Ascending aorta (tissue), 2 donors: Measurements from ENCODE around the gene TMEM88. TPM values are rescaled to one million over a fixed set of nuclear protein-coding genes. Genes with fewer than 3 reads are reported as not detected.

ENCODE experiments used
- DNase-seq, 2 donors: peaks; one replicate each; pipeline ENCODE4 v3.0.0-alpha.2; 2019; ENCODE audit warnings: low spot score in 2 of 2
- H3K27ac ChIP-seq, 2 donors: fragments of 200-600 bp; sonication (generic); one replicate each; pipeline ENCODE4 v1.5.1; 2016 to 2017; ENCODE audit warnings: mild to moderate bottlenecking in 1 of 2
- H3K27me3 ChIP-seq: fragments of 200-600 bp; sonication (generic); one replicate; pipeline ENCODE4 v1.5.1; 2017
- H3K36me3 ChIP-seq, 2 donors: fragments of 200-600 bp; sonication (generic); one replicate each; pipeline ENCODE4 v1.5.1; 2016
- H3K4me1 ChIP-seq, 2 donors: fragments of 200-600 bp; sonication (generic); one replicate each; pipeline ENCODE4 v1.5.1; 2016 to 2017; ENCODE audit warnings: mild to moderate bottlenecking in 1 of 2
- H3K4me3 ChIP-seq, 2 donors: fragments of 200-600 bp; sonication (generic); one replicate each; pipeline ENCODE4 v1.5.1; 2016 to 2017; ENCODE audit warnings: mild to moderate bottlenecking in 1 of 2
- H3K9me3 ChIP-seq, 2 donors: fragments of 200-600 bp; sonication (generic); one replicate each; pipeline ENCODE4 v1.5.1; 2016
- CTCF ChIP-seq, 3 experiments: fragments of 200-600 bp in 2 of 3; fragments of 450-650 bp in 1 of 3; sonication (generic) in 2 of 3; IDR thresholded peaks; one replicate each; pipeline ENCODE4 v1.5.1; 2016 to 2019; ENCODE audit warnings: antibody characterized with exemption in 3 of 3, mild to moderate bottlenecking in 1 of 3, moderate library complexity in 1 of 3
- intact Hi-C: fragments of 100-400 bp; cut with DNase I; formaldehyde crosslinking; loops from one replicate; pipeline ENCODE4 v1.15.1; 2023
- total RNA-seq: library from RNA; depleted of rRNA; stranded (reverse); fragments of >200 nt; gene quantifications from one replicate; pipeline ENCODE4 v1.1.0, GENCODE V29; 2016

TMEM88 gene
- total RNA-seq, 1 donor from 2014 or later = 223 TPM

- no peak for TF ChIP-seq CTCF (IDR thresholded peaks at IDR 0.05)
- Histone ChIP-seq H3K27ac (no peak overlapping the region), H3K36me3 (no peaks in the 10 kb centered on the region), H3K27me3 (no peaks in the 10 kb centered on the region), H3K9me3 (no peaks in the 10 kb centered on the region), H3K4me3 (no peak overlapping the region), H3K4me1 (peaks cover 0 to 6% of the 10 kb centered on the region in 2 donors)
- DNase-seq = no peak
- intact Hi-C loops = loop anchor here (2.0 to 10.0 kb wide), 2 partner anchors 163 to 229 kb away; no protein-coding TSS in a partner anchor
These were observed 29.5 kb upstream of the TMEM88 start for GRCh38 chr17:7825206-7825990.

GRCh38 chr17:7830616-7831015 is 24.2 kb upstream of the TMEM88 start:
- intact Hi-C loops = loop anchor here (10.0 kb wide), 1 partner anchor 616 kb away; the partner anchor contains the start of genes ACADVL and DLG4
- Histone ChIP-seq H3K36me3 (no peaks in the 10 kb centered on the region), H3K9me3 (no peaks in the 10 kb centered on the region), H3K27me3 (no peaks in the 10 kb centered on the region), H3K4me1 (peaks cover 0 to 6% of the 10 kb centered on the region in 2 donors), H3K4me3 (no peak overlapping the region), H3K27ac (no peak overlapping the region)
- TF ChIP-seq CTCF (IDR thresholded peaks at IDR 0.05) = no peak
- DNase-seq = no peak

GRCh38 chr17:7831233-7831632 is 23.6 kb upstream of the TMEM88 start:
- no peaks in the 10 kb centered on the region for H3K27me3 ChIP-seq
- no peaks in the 10 kb centered on the region for H3K36me3 ChIP-seq
- intact Hi-C loops = loop anchor here (10.0 kb wide), 1 partner anchor 616 kb away; the partner anchor contains the start of genes ACADVL and DLG4
- no peak overlapping the region for H3K4me3 ChIP-seq
- DNase-seq = no peak
- TF ChIP-seq CTCF (IDR thresholded peaks at IDR 0.05) = no peak
- H3K9me3 ChIP-seq = no peaks in the 10 kb centered on the region
- no peak overlapping the region for H3K27ac ChIP-seq
- peaks cover under 1 to 8% of the 10 kb centered on the region in 2 donors for H3K4me1 ChIP-seq

GRCh38 chr17:7832431-7832830 is 22.4 kb upstream of the TMEM88 start:
- DNase-seq = no peak
- Histone ChIP-seq H3K9me3 (no peaks in the 10 kb centered on the region), H3K27ac (no peak overlapping the region), H3K27me3 (no peaks in the 10 kb centered on the region), H3K4me1 (peaks cover 8 to 18% of the 10 kb centered on the region in 2 donors), H3K36me3 (no peaks in the 10 kb centered on the region), H3K4me3 (no peak overlapping the region)
- intact Hi-C loops = loop anchor here (10.0 kb wide), 1 partner anchor 618 kb away; the partner anchor contains the start of genes ACADVL and DLG4
- no peak for TF ChIP-seq CTCF (IDR thresholded peaks at IDR 0.05)

GRCh38 chr17:7833011-7833794 is 21.7 kb upstream of the TMEM88 start:
- no peak for TF ChIP-seq CTCF (IDR thresholded peaks at IDR 0.05)
- Histone ChIP-seq H3K9me3 (no peaks in the 10 kb centered on the region), H3K36me3 (no peaks in the 10 kb centered on the region), H3K4me3 (peak overlapping the region; percentile 68 to 80), H3K27me3 (no peaks in the 10 kb centered on the region), H3K4me1 (peaks cover 8 to 23% of the 10 kb centered on the region in 2 donors), H3K27ac (peak overlapping the region in 1 of 2 donors; percentile 98)
- intact Hi-C loops = loop anchor here (10.0 kb wide), 1 partner anchor 618 kb away; the partner anchor contains the start of genes ACADVL and DLG4
- no peak for DNase-seq
